GM11168 (cell line): ENCODE results near the gene AIG1.
"Not testable (repeated sequence)": the region's sequence is repeated elsewhere in the genome, so short reads cannot be mapped to it uniquely, and the experiment has no call there.

Experiments
- in situ Hi-C: fragments of 300-500 bp; cut with MboI; formaldehyde crosslinking; loops from one replicate; pipeline ENCODE4 v1.12.0; 2022; ENCODE audit warnings: low sequenced_read_pairs; ENCODE audit not compliant: unreplicated experiment

AIG1 gene

DNA sequence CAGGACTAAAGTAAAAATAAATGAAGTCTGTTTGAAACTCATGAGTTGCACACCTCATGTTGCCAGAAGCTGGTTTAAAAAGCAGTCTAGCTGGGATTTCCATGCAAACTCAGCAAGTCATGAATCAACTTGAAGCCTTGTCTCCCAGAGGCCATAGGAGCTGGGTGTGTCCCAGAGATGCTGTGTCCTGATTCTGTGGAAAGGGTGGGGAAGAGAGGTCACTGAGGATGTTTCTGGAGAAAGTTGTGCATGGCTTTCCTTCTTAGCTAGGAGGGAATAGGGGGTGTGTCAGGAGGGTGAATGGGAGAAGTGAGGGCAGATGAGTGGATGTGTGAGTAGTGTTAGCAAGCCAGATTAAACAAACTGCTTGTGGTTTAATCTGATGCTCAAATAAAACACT, 278.5 kb downstream of the AIG1 start:
- in situ Hi-C loops = no loop called here

- in situ Hi-C loops = not testable (repeated sequence)
These were observed 284.8 kb downstream of the AIG1 start for GRCh38 chr6:143345477-143345876.

DNA sequence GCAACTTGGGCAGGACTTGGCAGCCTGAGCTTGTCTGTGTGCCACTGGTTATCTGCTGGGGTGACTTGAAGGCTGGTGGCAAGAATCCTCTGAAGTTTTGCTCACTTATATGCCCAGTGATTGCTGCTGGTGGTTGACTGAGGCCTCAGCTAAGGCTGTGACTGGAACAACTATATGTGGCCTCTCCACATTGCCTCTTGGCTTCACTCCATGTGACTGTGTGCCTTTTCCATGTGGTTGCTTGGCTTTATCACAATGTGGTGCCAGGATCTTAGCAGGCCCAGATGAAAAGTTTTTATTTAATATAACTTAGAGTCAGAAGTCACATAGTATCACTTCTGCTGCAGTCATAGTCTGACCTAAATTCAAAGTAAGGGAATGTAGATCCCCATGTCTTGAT, 285.3 kb downstream of the AIG1 start:
- in situ Hi-C loops = no loop called here

- in situ Hi-C loops = no loop called here
These were observed 287.8 kb downstream of the AIG1 start for GRCh38 chr6:143348531-143348930.

GRCh38 chr6:143349530-143349929, 288.8 kb downstream of the AIG1 start:
- in situ Hi-C loops = no loop called here

DNA sequence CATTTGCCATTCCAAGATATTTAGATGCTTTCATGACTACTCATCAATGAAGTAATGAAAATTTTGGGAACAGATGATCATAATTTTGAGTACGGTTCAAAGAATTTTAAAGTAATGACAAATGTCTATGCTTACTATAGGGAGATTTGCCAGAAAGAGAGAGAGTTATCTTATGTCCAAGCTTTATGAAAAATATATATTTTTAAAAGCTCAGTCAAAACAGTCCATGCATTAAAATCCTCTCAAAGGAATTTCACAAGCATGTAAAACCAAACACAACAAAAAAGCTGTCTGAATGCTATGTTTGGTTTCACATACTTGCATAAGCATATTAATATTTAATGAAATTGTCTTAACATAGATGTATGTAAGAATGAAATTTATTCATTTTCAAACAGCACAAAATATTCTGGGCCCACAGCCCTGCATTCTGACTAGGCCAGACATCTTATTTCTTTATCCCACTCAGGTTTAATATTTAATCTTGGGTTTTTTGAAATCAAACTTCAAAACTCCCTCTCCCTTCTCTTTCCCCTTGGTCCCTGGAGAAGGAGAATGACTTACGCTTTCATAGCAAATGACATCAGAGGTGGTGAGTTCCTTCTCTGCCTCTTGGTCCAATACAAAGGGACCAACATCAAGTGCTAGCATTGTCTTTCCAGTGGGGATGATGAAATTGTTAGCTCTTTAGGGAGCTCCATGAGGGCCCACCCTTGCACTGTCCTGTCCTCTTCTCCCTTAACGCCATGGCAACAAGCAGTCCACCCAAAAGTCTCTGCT, 295.6 kb downstream of the AIG1 start:
- in situ Hi-C loops = no loop called here

DNA sequence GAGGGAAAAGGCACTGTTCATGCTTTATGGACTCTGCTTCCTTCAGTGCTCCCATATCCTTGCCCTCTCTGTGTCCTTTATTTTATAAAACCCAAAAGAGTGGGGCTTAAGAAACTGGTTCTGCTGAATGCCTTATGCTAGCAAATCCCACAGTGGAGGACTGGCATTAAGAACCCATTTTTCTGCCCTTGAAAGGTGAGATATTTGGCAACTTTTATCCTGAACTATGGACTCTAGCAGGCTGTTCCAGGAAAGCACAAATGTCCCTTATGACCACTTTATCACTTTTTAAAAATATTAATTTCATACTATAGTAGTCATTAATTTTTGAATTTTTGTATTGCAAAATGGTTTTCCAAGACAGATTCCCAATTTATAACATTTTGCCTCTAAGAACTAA, 296.5 kb downstream of the AIG1 start:
- in situ Hi-C loops = no loop called here

DNA sequence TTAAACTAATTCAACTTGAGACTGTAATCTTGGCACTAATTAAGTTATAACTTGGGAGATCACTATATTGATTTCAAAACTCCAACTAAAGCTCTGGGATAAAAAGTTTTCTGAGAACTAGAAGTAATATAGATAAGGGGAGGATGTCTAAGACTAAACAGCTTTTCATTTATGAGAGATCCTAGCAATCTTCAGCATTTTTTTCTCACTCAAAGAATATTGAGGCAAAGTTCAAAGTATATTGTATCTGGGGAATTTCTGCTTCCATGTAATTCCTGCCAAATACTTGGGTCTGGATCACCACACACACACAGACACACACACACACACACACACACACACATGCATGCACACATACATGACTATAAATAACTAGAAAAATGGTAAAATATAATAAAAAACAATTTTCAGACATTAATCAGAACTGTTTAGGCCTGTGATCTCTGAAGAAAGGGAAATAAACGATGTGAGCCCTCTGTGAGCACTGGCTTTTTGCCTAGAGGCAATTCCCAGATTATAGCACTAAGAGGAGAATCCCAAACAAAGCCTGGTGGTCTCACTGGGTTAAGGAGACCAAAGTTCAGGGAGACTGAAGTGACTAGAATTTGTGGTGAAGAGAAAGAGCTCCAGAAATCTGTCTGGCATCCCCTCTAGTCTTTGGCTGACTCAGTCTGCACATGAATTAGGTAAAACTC, 297.0 kb downstream of the AIG1 start:
- in situ Hi-C loops = no loop called here

GRCh38 chr6:143361536-143362191, 301.0 kb downstream of the AIG1 start:
- in situ Hi-C loops = no loop called here

- in situ Hi-C loops = no loop called here
These were observed 301.5 kb downstream of the AIG1 start for GRCh38 chr6:143362192-143362558.

- in situ Hi-C loops = no loop called here
These were observed 302.6 kb downstream of the AIG1 start for GRCh38 chr6:143363299-143363698.

DNA sequence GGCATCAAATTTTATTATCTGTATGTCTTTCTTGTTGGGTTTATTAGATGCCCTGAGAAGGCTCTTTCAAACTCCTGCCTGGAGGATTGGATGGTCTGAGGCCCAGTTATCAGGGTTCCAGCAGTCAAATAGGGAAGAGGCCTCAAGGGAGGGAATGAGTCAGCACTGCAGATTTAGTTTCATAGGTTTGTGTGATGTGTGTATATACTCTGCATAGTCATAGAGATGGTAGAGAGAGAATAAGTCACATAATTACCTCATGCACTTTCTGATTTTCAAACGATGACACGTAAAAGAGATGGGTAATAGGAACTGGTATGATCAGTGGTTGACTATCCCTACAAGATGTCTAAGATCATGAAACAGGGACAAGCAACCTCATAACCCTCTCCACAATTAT, 307.7 kb downstream of the AIG1 start:
- in situ Hi-C loops = no loop called here

DNA sequence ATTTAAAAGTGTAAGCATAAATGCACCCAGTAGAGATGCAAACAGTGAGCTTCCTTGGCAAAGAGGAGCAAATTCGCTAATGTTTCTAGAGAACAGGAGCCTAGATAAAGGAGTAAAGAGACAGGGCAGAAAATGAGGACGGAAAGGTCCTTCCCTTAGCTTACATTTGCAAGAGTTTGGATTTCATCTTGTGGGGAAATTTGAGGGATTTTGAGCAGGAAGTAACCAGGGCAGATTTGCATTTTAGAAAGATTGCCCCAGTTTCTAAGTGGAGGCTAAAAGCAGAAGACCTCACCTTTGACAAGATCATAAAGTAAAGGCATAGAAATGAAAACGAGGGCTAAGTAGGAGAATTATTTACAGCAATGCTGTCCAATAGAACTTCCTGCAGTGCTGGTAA, 309.3 kb downstream of the AIG1 start:
- in situ Hi-C loops = no loop called here

- in situ Hi-C loops = no loop called here
These were observed 310.2 kb downstream of the AIG1 start for GRCh38 chr6:143370812-143371370.

- in situ Hi-C loops = no loop called here
These were observed 311.7 kb downstream of the AIG1 start for GRCh38 chr6:143372199-143372882.

- in situ Hi-C loops = no loop called here
These were observed 313.3 kb downstream of the AIG1 start for GRCh38 chr6:143374014-143374413.

DNA sequence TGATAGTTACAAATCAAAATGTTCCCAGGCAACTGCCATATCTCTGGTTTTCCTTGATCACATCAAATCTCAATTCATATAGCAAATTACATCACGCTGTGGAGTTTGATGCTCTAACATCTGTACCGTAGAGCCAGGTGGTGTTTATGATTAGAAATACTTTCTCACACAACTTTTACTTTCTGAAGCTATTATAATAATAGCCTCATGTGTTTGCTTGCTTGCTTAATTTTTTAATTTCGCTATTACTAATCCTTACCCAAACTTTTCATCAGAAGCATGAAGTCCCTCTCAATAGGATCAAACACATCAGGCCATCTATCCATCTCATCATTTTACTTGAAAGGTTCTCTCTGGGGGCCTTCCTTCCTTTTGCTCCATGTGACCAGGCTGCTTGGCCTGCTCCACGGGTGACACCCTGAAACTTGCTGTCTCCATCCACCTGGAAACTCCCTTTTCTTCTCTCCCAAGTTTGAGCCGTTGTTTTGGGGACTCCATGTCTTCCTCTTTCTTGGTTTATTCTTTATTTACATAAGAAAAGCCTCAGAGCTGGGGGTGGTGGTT, 314.4 kb downstream of the AIG1 start:
- in situ Hi-C loops = no loop called here

GRCh38 chr6:143376375-143376774, 315.7 kb downstream of the AIG1 start:
- in situ Hi-C loops = no loop called here

- in situ Hi-C loops = no loop called here
These were observed 316.2 kb downstream of the AIG1 start for GRCh38 chr6:143376861-143377260.

- in situ Hi-C loops = no loop called here
These were observed 324.9 kb downstream of the AIG1 start for GRCh38 chr6:143385636-143386035.
